Fibroblast of the conjunctiva (primary cell): ENCODE data around the gene CLSTN2.

Source experiments
- DNase-seq: peaks from one replicate; pipeline ENCODE4 v3.0.0-alpha.2; 2010; ENCODE audit warnings: low read depth

CLSTN2 gene

DNA sequence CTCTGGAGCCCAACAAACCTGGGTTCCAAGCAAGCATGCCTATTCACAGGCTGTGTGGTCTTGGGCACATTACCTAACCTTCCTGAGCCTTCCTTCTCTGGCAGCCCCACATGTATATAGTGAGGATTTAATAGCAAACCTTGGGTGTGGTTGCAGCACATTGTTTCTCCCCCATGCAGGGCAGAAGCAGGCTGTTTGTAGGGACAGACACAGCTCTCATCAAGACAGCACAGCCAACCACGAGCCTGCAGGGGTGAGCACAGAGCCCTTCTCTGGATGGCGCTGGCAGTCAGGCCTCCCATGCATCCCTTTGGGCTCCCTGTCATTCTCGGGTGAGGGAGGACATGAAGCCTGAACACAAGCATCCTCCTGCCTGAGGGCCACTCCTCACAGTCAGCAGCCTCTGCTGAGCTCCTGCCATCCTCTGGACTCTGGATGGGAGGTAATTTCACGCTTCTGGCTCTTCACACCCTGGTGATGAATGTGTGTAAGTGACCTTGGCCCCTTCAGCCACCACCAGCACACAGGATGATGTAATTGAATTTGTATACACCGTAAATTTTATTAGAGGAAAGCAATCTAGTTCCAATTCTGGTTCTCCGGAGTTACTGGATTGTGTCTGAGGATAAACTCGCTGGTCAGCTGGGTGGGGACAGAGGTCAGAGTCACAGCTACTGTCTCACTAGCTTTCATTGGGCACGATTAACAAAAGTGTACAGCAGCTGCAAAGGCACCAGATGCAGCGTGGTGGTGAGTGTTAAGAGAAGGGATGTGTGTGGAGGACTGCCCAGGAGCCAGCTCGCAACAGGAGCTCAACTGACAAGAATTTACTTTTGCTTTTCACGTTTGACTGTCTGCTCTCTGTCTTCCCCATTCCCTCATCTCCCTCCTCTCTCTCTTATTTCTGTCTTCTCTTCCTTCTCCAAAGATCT, 118.1 kb downstream of the CLSTN2 start:
- no peak for DNase-seq

DNA sequence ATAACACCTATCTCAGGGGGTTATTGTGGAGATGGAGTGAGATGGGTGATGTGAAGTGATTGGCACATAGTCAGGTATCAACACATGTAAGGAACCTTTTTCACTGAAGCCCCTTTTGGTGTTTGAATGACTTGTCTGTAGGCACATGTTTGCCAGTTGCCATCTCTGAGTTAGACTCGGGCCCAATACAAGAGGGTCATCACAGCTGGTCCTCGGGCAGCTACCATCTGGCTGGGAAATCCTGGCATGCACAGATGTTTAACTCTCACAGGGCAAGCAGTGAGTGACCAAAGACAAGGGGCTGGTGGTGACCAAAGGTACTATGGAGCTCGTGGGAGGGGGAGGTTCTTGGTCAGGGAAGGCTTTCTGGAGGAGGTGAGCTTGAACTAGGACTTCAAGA, 118.8 kb downstream of the CLSTN2 start:
- no peak for DNase-seq

DNA sequence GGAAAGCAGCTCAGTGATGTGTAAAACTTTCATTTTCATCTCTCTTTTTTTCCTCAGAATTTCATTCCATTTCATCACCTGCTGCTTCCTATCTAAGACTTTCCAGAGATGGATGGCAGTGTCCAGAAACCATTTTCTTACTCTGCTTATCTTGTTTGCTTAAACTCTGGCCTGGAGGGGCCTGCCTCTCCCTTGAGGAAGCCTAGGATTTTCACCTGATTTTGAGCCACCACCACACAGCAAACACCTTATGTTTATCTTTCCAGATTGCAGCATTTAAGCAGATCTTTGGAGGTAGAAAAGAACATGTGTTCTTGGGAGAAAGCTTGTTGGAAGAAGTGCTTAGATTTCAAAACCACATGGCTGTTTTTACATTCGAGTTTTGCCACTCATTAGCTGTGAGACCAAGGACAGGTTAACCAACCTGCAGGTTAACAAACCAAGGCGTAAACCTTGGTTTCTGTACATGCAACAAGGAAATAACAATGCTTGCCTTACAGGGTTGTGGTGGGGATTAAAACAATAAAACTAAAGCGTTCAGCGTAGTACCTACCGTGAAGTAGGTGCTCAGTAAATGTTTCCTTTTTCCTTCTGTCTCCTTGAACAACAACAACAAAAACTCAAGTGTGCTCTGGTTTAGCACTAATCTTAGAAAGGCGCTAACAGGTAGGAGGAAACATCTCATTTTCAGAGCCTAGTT, 120.3 kb downstream of the CLSTN2 start:
- DNase-seq = no peak

DNA sequence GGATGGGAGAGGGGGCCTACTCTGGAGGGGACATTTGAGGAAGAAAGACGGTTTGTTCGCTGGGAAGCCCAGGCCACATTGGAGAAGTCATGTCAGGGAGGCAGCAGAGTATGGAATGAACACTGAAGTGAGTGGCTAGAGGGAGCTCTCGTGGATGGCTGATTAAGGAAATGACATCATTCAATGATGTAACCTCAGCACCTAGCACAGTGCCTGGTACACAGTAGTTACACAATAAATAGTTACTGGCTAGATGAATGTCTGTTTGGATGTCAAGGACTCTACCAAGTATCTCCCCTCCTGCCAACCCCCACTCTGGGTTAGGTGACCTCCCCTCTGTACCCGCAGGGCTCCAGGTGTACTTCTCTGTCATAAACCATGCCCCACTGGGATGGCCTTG, 121.1 kb downstream of the CLSTN2 start:
- no peak for DNase-seq

DNA sequence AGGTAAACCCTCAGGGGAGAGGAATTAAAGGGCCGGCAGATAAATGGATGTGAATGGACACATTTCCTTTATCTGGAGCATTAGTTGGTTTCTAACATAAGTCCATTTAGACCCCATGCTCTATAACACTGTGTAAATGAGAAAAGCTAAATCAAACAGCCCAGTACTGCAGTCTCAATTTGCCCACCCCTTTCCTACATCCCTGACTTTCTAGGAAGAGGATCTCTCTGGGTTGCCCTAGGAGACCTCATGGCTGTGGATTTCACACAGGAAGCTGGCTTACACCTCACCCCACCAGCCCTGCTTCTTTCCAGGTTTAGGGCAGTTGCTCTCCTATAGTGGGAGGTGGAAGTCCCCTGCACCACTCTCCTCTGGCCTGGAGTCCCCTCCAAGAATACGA, 126.2 kb downstream of the CLSTN2 start:
- no peak for DNase-seq

DNA sequence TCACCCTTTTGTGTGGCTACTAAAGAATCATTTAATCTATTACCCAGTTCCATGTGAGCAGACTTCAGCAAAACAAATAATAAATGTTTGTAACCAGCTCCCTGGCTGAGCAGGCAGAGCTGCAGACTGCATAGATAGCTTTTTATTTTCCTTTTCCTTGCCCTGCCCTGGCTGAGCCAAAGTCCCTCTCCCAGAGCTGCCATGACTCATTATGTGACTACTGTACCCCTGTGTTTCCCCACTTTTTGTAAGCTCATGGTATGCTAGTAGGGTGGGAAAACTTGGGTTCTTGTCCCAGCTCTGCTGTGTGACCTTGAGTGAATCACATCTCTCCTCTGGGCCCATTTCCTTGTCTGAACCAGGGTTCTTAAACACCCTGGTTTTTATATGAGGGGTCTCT, 127.5 kb downstream of the CLSTN2 start:
- no peak for DNase-seq

DNA sequence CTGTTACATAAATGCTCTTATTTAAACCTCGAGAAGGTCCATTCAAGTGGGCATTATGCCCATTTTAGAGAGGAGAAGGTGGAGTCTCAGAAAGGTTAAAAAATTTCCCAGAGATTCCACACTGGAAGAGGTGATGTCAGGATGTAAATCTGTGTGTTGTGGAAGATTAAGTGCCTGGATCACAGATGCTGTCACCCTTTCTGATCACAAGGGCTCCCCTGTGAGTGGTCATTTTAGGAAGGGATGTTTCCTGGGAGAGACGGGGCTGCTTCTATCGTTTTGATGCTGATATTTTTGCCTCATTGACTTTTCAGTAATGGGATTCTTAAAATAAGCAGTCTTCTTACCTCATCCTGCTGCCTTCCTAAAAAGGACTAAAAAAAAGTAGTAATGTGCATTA, 132.5 kb downstream of the CLSTN2 start:
- no peak for DNase-seq

DNA sequence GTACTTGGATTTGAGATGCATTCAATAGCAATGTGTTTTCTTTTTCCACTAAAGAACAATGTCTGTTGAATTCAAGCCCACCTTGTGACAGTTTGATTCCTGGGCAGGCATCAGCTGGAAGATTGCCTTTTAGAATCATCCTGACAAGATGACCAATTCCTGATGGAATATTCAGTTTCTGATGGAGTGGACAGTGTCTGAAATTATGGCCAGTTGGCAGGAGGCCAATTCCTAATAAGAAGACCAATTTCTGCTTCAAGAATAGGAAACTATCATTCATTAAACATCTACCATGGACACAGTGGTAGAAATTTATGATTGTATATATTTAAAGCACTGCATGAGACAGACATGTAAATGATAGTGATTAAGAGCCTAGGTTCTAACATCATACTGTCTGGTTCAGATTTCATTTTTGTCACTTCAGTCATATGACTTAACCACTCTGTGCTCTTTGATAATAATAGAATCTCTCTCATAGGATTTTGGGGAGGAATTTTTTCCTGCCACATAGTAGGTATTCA, 133.6 kb downstream of the CLSTN2 start:
- no peak for DNase-seq

DNA sequence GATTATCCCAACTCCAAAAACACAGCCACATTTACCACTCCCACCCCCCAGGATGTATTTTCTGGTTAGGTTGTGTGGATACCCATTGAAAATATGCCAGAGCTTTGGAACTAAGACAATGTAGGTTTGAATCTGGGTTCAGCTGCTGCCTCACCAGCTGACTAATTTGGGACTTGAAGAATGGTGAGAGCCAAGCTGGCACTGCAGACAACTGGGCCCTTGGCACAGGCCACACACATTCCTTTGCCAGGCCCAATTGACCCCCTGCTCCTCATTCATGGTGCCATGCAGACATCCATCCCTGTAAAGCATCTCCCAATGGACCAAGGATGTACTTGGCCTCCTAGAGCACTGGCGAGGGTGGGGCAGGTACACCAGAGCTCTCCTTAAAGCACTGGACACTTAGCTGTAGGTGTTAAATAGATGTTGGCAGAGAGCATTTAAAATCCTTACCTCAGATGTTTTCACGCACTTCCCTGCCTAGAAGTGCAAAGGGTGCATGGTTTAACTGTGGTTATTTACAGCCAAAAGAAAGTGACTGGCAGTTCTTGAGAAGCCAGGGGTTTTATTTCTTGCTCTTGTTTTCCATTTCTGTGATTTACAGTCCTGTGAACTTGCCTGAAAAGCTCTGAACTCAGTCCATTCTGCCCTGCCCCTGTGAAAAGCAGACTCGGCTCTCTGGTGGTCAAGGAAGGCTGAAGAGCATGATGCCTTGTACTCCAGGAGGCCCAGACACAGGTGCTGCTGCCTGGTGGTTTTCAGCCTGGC, 138.5 kb downstream of the CLSTN2 start:
- DNase-seq = no peak

DNA sequence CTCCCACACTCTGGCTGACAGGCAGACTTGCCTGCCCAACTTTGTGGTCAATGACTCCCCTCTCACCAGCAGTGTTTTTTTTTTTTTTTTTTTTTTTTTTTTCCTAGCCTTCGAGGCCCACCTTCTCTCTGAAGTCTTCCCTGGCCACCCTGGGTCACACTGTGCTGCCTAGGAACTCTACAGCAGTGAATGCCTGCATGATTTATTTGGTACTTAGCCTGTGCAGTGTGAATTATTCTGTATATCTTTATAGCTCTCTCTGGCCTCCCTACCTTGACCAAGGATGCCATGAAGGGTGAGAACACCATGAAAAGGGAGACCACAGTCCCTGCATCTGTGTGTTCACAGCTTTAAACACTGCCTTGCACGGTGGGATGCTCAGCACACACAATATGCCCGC, 141.6 kb downstream of the CLSTN2 start:
- no peak for DNase-seq

DNA sequence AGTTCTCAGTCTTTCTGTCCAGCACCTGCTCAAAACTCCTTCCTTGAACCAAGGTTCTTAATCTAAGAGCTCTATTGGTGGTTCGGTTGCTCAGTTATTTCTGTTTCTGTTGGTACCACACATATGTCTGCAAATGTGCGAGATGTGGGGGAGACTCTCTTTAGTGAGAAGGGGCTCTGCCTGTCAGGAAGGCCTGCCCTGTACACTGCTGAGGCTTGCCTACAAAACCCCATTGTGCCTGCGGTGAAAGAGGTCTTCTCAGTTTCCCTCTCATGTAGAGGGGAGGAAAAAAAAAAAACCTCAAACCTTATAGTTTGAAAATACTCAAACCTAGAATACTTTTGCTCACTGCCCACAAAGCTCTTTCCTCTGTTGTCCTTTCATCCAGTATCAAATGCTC, 142.4 kb downstream of the CLSTN2 start:
- no peak for DNase-seq

DNA sequence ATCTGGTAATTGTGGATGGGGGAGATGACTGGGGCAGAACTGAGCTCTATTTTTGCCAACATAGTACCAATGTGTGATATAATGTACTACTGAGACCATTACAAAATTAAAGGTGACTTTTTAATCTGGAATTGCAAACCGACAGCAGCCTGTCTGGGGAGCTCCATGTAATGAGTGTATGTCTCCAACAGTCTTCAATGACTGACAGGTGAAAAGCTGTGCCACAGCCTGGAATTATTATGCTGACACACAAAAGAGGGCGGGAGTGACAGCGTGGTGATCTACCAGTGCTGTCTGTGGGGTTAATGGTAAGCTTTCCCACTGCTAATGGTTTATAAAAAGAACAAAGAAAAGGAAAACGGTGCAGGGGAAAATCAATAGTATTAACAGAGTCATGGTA, 143.4 kb downstream of the CLSTN2 start:
- no peak for DNase-seq

DNA sequence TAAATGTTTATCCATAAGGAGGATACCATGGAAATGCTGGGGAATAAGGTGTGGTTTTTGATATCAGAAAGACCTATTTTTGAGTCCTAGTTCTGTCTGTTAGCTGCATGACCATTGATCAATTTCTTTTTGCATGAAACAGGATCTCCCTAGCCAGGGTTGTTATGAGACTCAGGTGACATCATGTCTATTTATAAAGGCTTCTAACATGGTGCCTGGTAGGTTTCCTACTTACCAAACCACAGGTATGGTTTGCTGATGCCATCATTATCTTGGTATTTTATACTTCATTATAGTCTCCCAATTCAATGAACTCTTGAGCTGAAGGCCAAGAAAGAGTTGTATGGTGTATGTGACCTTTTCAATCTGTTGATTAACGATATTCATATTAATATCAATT, 144.0 kb downstream of the CLSTN2 start:
- no peak for DNase-seq

DNA sequence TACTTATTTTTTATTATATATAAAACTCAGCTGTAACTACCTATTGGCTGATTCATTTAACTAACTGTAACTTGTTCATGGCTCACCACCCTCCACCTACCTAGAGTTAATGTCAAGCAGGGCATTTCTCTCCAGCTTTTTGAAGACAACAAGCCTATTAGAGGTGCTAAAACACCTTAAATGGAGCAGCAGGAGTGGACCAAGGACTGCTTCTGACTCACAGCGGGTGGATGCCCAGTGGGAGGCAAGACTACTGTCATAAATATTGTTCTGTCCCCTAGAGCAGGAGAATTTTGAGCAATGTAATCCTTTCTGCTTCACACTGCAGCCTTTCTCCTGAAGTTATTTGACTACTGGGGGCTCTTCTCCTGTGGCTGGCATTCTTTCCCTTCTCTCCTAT, 146.9 kb downstream of the CLSTN2 start:
- no peak for DNase-seq

DNA sequence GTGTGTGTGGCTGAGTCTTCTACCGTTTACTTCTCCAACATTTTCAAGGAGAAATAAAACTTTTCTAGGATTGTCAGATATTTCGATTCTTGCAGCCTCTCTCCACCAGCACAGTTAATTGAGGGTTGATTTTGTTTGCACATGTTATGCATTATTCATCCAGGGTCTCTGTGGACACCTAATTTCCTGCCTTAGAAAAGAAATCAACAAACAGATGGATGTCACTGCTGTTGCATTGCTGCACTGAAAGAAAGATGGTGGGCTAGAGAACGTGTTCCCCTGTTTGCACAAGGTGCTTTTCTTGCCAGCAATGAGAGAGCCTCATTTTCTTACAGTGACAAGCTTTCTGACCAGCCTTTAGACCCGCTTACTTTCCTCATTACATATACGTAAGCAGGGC, 150.0 kb downstream of the CLSTN2 start:
- DNase-seq = no peak

DNA sequence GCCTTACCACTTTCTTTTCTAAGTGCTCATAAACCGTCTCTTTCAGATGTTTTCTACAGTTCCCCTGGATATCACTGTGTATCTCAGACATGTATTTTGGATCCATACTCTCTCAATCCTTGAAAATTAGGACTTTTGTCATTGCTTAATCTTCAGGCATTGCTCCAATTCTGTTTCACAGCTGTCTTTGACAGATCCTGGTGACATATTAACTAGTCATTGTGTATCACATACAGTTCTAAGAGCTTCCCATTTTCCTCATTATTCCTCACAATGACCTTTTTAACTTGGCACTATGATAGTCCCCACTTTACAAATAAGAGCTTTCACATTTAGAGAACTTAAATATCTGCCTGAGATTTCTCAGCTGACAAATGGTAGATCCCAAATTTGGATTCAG, 151.7 kb downstream of the CLSTN2 start:
- no peak for DNase-seq

DNA sequence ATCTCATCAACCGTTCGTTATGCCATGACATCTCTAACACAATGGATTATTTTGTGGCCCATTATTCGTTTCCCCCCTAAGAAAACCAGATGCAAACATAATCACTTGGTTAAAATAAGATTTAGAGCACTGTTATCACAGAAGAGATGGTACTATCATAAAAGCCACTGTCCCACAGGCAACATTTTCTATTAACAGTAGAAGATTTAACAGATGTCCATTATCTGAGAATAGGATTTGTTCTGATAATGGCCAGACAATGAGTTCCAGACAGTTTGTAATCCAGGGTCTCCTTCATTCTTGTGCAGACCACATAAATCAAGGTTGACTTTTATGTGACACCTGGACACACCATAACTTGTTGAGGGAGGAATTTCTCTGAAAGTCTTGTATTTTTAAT, 153.1 kb downstream of the CLSTN2 start:
- no peak for DNase-seq

DNA sequence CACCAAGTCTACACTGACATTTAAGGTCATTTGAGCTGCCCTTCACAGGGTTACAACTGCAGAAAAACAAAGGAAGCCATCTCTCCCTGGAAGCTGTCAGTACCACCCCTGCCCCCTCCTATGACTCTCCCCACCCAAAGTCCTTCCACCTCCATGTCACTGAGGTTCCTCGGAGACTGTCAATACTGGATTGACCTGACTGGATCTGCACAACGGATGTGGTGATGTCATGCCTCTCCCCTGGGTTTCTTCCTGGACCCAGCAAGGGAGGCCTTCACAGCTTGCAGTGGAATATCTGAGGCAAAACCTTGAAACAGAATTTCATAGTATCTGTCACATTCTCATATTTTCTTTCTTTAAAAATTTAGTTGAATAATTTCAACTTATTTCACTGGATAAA, 153.5 kb downstream of the CLSTN2 start:
- no peak for DNase-seq

DNA sequence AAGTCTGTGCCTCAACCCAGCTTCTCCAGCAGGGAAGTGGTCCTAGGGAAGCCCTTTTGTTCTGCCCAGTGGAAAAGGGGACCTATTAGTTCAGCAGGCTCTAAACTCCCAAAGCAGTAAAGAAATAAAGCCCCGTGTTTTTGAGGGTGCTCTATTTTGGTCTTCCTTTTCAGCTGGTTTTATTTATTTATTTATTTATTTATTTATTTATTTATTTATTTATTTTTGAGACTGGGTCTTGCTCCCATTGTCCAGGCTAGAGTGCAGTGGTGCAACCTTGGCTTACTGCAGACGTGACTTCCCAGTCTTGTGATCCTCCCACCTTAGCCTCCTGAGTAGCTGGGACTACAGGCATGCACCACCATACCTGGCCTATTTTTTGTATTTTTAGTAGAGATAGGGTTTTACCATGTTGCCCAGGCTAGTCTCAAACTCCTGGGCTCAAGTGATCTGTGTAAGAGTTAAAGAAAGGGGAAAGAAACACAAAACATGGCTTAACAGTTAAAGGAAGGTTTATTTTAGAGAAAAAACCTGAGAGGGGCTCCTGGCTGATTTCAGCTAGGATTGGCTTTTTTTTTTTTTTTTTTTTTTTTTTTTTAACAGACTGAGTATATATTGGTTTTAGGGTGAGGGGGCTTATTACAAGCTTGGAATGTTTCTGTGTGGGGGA, 154.6 kb downstream of the CLSTN2 start:
- DNase-seq = no peak

DNA sequence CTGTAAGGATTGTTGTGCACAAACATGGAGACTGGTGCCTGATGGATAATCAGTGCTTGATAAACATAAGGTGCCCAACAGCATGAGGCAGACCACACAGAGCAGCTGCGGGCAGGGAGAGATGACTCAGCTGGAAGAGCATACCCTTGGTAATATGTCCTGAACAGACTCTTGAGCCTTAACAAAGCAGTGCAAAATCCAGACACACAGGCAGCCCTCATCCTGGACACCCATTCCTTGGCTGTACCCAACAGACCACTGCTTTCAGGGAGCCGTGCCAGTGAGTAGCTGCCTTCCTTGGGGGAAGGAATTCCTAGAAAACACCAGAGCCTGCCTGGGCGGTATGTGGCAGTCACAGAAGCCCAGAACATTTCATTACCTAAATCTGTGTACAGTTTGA, 156.2 kb downstream of the CLSTN2 start:
- DNase-seq = no peak

DNA sequence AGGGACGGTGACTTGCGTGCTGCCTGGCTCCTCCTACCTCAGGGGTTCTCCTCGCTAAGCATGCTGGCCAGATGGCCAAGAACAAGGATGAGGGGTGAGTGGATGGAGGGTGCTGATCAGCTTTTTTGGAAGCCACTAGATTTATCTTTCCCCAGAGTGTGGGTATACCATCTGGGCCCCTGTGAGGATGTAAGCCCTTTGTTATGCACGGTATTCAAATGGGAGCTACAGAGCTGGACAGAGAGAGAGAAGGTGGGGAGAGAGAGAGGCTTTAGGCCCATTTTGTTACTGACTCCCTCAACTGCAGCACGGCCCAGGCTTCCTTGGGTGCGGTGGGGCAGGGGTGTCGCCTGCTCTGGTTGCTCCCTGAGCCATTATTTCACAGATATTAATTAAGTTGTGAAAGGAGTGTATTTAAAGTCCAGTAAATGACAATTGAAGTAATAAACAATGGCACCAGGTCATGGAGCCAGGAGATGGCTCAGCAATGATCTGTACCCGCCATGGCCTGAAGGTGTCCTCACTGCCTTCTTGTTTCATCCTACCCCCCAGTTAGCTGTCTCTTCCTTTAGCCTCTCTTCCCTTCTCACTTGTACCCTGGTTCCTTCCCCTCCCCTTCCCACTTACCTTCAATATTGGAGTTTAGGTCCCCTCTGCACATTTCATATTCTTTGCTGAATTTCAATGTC, 158.0 kb downstream of the CLSTN2 start:
- no peak for DNase-seq
